NCI-H526 treated with DMSO at 0.1 percent for 48 hours (cell line): ENCODE data around the gene PSMA7.
A peak's percentile ranks its signal among the peaks of the same experiment; 100 is the strongest.

ENCODE experiments used
- DNase-seq: peaks from one replicate; lab custom pipeline; 2025; lab: John Stamatoyannopoulos, UW

PSMA7 gene

GRCh38 chr20:62143081-62143956, at the start of gene PSMA7, which contains the start of gene SS18L1:
TSS of gene PSMA7 (minus strand) at chr20:62143394. CDS start at chr20:62143303, 91 bp downstream.
TSS of gene SS18L1 (plus strand) at chr20:62143769. CDS start at chr20:62143821, 52 bp downstream.
- DNase-seq, result peak; percentile 79

- no peak for DNase-seq
Measured at GRCh38 chr20:62192635-62193034, 49.4 kb upstream of the PSMA7 start.

- no peak for DNase-seq
Measured at GRCh38 chr20:62191781-62192559, 48.8 kb upstream of the PSMA7 start.

- DNase-seq, result no peak
Measured at GRCh38 chr20:62190639-62191411, 47.6 kb upstream of the PSMA7 start.

- no peak for DNase-seq
Measured at GRCh38 chr20:62186887-62187866, 44.0 kb upstream of the PSMA7 start.

- no peak for DNase-seq
Measured at GRCh38 chr20:62186096-62186426, 42.9 kb upstream of the PSMA7 start.

GRCh38 chr20:62183426-62184142, 40.4 kb upstream of the PSMA7 start:
- DNase-seq, result peak; percentile 19

GRCh38 chr20:62182469-62183425, 39.6 kb upstream of the PSMA7 start, which contains the start of gene MTG2:
TSS of gene MTG2 (plus strand) at chr20:62183028. CDS start at chr20:62193421, 10,393 bp downstream.
- DNase-seq, result peak; percentile 91

GRCh38 chr20:62181808-62182207, 38.6 kb upstream of the PSMA7 start:
- DNase-seq, result no peak

GRCh38 chr20:62179162-62179504, 35.9 kb upstream of the PSMA7 start:
- DNase-seq, result no peak

- DNase-seq, result no peak
Measured at GRCh38 chr20:62178316-62179161, 35.3 kb upstream of the PSMA7 start.

- no peak for DNase-seq
Measured at GRCh38 chr20:62177307-62177706, 34.1 kb upstream of the PSMA7 start.

- DNase-seq, result no peak
Measured at GRCh38 chr20:62176866-62177265, 33.7 kb upstream of the PSMA7 start.

GRCh38 chr20:62175711-62176110, 32.5 kb upstream of the PSMA7 start:
- no peak for DNase-seq

- DNase-seq, result no peak
Measured at GRCh38 chr20:62174870-62175624, 31.9 kb upstream of the PSMA7 start.

- no peak for DNase-seq
Measured at GRCh38 chr20:62174021-62174804, 31.0 kb upstream of the PSMA7 start.

GRCh38 chr20:62172666-62173065, 29.5 kb upstream of the PSMA7 start:
- DNase-seq, result no peak
